HepG2 (cell line): ENCODE data around the gene THEM5. TPM values are rescaled to one million over a fixed set of nuclear protein-coding genes. Genes with fewer than 3 reads are reported as not detected.

Source experiments
- BRF2 ChIP-seq: sonication (generic); formaldehyde crosslinking; IDR thresholded peaks from 2 replicates; pipeline ENCODE4 v1.8.1; 2022; ENCODE audit warnings: mild to moderate bottlenecking, missing genetic modification reagents
- CENPT ChIP-seq: sonication (generic); formaldehyde crosslinking; IDR thresholded peaks from 2 replicates; pipeline ENCODE4 v1.8.0; 2022; ENCODE audit warnings: low read depth, mild to moderate bottlenecking, moderate library complexity, missing genetic modification reagents
- GATA4 ChIP-seq: sonication (generic); IDR thresholded peaks from 2 replicates; pipeline ENCODE4 v1.6.1; 2016; ENCODE audit warnings: antibody characterized with exemption, low read depth, borderline replicate concordance
- PLSCR1 ChIP-seq: sonication (generic); formaldehyde crosslinking; IDR thresholded peaks from 2 replicates; pipeline ENCODE4 v1.5.0; 2020; ENCODE audit warnings: missing genetic modification reagents, mild to moderate bottlenecking, borderline replicate concordance
- PTBP1 ChIP-seq: fragments of 200-400 bp; formaldehyde crosslinking; IDR thresholded peaks from 2 replicates; pipeline ENCODE4 v1.6.1; 2018; ENCODE audit warnings: low read length, low read depth; ENCODE audit not compliant: poor library complexity, severe bottlenecking
- SOX6 ChIP-seq, 2 experiments: fragments of 450-650 bp in 1 of 2; sonication (generic) in 1 of 2; formaldehyde crosslinking in 1 of 2; IDR thresholded peaks; 2 replicates each; pipeline versions ENCODE4 v1.4.0 to v1.6.1; 2017 to 2020; ENCODE audit warnings: antibody characterized with exemption in 1 of 2, mild to moderate bottlenecking in 1 of 2, missing genetic modification reagents in 1 of 2
- TMF1 ChIP-seq: sonication (generic); formaldehyde crosslinking; IDR thresholded peaks from 2 replicates; pipeline ENCODE4 v1.8.1; 2022; ENCODE audit warnings: low read depth, missing genetic modification reagents
- ZBTB33 ChIP-seq: sonication (generic); formaldehyde crosslinking; IDR thresholded peaks from 2 replicates; pipeline ENCODE4 v1.4.0; 2020; ENCODE audit warnings: missing genetic modification reagents
- ZFP36 ChIP-seq: fragments of 150-350 bp; IDR thresholded peaks from 2 replicates; pipeline ENCODE4 v1.6.1; 2018; ENCODE audit warnings: borderline replicate concordance, low read length, low read depth; ENCODE audit not compliant: partially characterized antibody
- ZNF264 ChIP-seq: sonication (generic); formaldehyde crosslinking; IDR thresholded peaks from 2 replicates; pipeline ENCODE4 v1.4.0; 2020; ENCODE audit warnings: missing genetic modification reagents
- ZNF768 ChIP-seq: sonication (generic); formaldehyde crosslinking; IDR thresholded peaks from 2 replicates; pipeline ENCODE4 v1.4.0; 2020; ENCODE audit warnings: missing genetic modification reagents
- ZZZ3 ChIP-seq: sonication (generic); formaldehyde crosslinking; IDR thresholded peaks from 2 replicates; pipeline ENCODE4 v1.4.0; 2020; ENCODE audit warnings: missing genetic modification reagents, mild to moderate bottlenecking, borderline replicate concordance
- polyA plus RNA-seq, 8 experiments: library from polyadenylated mRNA; depleted of rRNA in 3 of 8; stranded (reverse) in 7 of 8; unstranded in 1 of 8; fragments of >200 nt; fragmentation: Illumina TruSeq in 4 of 8; extraction: Trizol in 4 of 8; gene quantifications; 2 replicates each; pipeline versions ENCODE4 v1.2.1 to v1.2.3, GENCODE V29; 2011 to 2016; ENCODE audit warnings: low read depth in 4 of 8, missing spikeins in 1 of 8, mixed read lengths in 1 of 8; ENCODE audit not compliant: insufficient read depth in 1 of 8
- total RNA-seq, 5 experiments: library from RNA; depleted of rRNA; stranded (reverse); fragments of >200 nt; fragmentation: Illumina TruSeq; extraction: Trizol; gene quantifications; 2 replicates each; pipeline ENCODE4 v1.2.3, GENCODE V29; 2016; ENCODE audit warnings: low read depth in 1 of 5
- TF ChIP-seq, protein P1 (sequence below): sonication (generic); formaldehyde crosslinking; IDR thresholded peaks from 2 replicates; pipeline ENCODE4 v1.9.0; 2021; ENCODE audit warnings: mild to moderate bottlenecking, missing genetic modification reagents
- TF ChIP-seq, protein P2 (sequence below): IDR thresholded peaks from 2 replicates; pipeline ENCODE4 v1.6.1; 2016; ENCODE audit warnings: missing compliant biosample characterization, missing genetic modification reagents, borderline replicate concordance

The THEM5 gene
- total and polyA plus RNA-seq, 2 of the 13 experiments (the other 11 are each of a cell fraction or from before 2014, with no cell fraction given) = not detected

DNA sequence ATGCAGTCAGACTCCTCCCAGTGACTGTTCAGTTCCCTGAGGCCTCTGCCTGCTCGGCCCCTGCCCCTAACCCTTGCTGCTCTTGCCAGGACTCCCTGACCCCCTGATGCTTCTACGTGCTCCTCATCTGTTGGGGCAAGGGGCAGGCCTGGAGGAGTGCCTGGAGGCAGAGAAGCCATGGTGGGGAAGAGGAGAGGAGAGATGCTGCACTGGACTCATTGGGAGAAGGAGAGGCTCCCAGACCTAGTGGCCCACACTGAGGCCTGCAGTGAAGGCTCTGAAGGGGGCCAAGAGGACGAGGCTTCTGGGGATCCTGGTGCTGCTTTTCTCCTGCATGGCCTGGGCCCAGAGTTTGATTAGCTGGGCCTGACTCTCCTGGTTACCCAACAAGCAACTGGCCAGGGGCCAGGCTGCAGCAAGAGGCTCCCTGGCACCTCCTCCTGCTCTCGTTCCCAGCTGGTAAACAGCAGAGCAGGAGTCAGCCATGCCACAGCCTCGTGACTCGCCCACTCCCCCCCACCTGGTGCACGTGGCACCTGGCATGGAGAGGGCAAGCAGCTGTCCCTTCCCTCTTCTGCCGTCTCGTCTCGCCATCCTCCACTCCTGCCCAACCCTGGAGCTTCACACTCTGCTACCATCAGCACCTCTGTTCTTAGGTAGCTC, 21.1 kb downstream of the THEM5 start (continued):
- no peak for TF ChIP-seq ZNF264 (CRISPR knock-in tag)
- TF ChIP-seq ZNF768 (CRISPR knock-in tag) = peak; percentile 31; the same call in 1 of the 2 replicates
- TF ChIP-seq, protein P1, sequence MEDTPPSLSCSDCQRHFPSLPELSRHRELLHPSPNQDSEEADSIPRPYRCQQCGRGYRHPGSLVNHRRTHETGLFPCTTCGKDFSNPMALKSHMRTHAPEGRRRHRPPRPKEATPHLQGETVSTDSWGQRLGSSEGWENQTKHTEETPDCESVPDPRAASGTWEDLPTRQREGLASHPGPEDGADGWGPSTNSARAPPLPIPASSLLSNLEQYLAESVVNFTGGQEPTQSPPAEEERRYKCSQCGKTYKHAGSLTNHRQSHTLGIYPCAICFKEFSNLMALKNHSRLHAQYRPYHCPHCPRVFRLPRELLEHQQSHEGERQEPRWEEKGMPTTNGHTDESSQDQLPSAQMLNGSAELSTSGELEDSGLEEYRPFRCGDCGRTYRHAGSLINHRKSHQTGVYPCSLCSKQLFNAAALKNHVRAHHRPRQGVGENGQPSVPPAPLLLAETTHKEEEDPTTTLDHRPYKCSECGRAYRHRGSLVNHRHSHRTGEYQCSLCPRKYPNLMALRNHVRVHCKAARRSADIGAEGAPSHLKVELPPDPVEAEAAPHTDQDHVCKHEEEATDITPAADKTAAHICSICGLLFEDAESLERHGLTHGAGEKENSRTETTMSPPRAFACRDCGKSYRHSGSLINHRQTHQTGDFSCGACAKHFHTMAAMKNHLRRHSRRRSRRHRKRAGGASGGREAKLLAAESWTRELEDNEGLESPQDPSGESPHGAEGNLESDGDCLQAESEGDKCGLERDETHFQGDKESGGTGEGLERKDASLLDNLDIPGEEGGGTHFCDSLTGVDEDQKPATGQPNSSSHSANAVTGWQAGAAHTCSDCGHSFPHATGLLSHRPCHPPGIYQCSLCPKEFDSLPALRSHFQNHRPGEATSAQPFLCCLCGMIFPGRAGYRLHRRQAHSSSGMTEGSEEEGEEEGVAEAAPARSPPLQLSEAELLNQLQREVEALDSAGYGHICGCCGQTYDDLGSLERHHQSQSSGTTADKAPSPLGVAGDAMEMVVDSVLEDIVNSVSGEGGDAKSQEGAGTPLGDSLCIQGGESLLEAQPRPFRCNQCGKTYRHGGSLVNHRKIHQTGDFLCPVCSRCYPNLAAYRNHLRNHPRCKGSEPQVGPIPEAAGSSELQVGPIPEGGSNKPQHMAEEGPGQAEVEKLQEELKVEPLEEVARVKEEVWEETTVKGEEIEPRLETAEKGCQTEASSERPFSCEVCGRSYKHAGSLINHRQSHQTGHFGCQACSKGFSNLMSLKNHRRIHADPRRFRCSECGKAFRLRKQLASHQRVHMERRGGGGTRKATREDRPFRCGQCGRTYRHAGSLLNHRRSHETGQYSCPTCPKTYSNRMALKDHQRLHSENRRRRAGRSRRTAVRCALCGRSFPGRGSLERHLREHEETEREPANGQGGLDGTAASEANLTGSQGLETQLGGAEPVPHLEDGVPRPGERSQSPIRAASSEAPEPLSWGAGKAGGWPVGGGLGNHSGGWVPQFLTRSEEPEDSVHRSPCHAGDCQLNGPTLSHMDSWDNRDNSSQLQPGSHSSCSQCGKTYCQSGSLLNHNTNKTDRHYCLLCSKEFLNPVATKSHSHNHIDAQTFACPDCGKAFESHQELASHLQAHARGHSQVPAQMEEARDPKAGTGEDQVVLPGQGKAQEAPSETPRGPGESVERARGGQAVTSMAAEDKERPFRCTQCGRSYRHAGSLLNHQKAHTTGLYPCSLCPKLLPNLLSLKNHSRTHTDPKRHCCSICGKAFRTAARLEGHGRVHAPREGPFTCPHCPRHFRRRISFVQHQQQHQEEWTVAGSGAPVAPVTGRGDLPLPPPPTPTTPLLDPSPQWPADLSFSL (CRISPR knock-in tag) = no peak
- TF ChIP-seq, protein P2, sequence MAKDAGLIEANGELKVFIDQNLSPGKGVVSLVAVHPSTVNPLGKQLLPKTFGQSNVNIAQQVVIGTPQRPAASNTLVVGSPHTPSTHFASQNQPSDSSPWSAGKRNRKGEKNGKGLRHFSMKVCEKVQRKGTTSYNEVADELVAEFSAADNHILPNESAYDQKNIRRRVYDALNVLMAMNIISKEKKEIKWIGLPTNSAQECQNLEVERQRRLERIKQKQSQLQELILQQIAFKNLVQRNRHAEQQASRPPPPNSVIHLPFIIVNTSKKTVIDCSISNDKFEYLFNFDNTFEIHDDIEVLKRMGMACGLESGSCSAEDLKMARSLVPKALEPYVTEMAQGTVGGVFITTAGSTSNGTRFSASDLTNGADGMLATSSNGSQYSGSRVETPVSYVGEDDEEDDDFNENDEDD = peak; percentile 51; the same call in 1 of the 2 replicates
- no peak for TF ChIP-seq CENPT (CRISPR knock-in tag)
- TF ChIP-seq ZBTB33 (CRISPR knock-in tag) = no peak; the same call in 1 of the 2 replicates
- TF ChIP-seq TMF1 (CRISPR knock-in tag) = no peak
- TF ChIP-seq PTBP1 = no peak
- no peak for TF ChIP-seq BRF2
- TF ChIP-seq SOX6 (IDR thresholded peaks at IDR 0.05) = no peak
- 0 out of 2 replicates have a peak, but pooled peaks have one; percentile 19 for TF ChIP-seq SOX6 (CRISPR knock-in tag; IDR thresholded peaks at IDR 0.05)
- TF ChIP-seq ZZZ3 = no peak
- no peak for TF ChIP-seq GATA4
- TF ChIP-seq ZFP36 = no peak
- TF ChIP-seq PLSCR1 (CRISPR knock-in tag) = no peak
